Superior temporal gyrus (tissue), 1 donor: Measurements from ENCODE around the gene ZNF396.

Experiments used
- DNase-seq: peaks from one replicate; pipeline ENCODE4 v3.0.0-alpha.2; 2016; ENCODE audit errors: extremely low spot score

The ZNF396 gene

DNA sequence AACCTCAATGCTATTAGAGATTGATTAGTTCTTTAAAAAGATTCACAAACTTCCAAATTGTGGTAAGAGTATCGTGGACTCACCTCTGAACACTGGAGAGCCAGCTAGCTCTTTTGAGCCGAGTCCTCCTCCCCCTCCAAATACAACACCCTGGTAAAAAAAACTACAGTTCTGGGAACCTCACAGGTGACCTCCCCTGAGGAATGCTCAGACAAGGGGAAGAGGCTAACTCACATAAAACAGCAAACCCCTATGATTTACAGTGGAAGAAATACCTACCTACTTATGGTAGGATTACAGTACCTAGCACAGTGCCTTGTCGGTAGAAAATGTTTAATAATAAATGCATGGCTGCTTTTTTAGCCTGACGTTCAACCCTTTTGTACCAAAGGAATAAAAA is 41.3 kb downstream of the ZNF396 start:
- no peak for DNase-seq

GRCh38 chr18:35334821-35335220 is 42.3 kb downstream of the ZNF396 start:
- no peak for DNase-seq

- no peak for DNase-seq
These were observed 42.9 kb downstream of the ZNF396 start for GRCh38 chr18:35334212-35334611.

DNA sequence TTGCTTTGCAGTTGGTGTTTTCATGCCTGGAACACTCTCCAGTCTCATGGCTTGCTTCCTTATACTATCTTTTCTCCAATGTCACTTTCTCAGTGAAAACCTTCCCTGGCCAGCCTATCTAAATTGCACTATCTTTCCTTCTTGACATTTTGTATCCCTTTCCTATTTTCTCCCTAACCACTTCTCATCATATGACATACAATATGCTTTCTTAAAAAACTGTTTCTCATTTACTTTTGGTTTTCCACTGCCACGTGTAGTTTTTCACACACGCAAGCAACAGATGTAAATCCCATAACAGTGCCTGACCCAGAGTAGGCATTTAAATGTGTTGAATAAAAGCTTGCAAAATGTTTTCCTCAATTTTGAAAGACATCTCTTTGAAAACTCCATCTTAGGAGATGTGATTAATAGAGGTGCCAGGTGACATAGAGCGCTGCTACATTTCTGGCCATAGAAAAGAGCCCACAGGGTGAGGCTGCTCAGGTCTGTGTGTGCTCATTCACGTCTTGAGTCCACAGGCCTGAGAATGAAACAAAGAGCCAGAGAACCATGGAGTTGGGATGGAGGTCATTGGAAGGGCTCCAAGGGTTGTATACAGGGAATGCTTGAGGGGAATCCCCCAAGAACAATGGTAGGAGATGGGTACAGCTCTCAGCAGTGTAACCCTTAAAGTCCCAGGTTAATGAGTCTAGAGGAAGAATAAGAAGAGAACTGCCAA is 45.6 kb downstream of the ZNF396 start:
- DNase-seq = no peak

- no peak for DNase-seq
These were observed 48.3 kb downstream of the ZNF396 start for GRCh38 chr18:35328868-35329267.

GRCh38 chr18:35326695-35327387 is 50.3 kb downstream of the ZNF396 start:
- DNase-seq = no peak

GRCh38 chr18:35324926-35325655 is 52.0 kb downstream of the ZNF396 start:
- no peak for DNase-seq

DNA sequence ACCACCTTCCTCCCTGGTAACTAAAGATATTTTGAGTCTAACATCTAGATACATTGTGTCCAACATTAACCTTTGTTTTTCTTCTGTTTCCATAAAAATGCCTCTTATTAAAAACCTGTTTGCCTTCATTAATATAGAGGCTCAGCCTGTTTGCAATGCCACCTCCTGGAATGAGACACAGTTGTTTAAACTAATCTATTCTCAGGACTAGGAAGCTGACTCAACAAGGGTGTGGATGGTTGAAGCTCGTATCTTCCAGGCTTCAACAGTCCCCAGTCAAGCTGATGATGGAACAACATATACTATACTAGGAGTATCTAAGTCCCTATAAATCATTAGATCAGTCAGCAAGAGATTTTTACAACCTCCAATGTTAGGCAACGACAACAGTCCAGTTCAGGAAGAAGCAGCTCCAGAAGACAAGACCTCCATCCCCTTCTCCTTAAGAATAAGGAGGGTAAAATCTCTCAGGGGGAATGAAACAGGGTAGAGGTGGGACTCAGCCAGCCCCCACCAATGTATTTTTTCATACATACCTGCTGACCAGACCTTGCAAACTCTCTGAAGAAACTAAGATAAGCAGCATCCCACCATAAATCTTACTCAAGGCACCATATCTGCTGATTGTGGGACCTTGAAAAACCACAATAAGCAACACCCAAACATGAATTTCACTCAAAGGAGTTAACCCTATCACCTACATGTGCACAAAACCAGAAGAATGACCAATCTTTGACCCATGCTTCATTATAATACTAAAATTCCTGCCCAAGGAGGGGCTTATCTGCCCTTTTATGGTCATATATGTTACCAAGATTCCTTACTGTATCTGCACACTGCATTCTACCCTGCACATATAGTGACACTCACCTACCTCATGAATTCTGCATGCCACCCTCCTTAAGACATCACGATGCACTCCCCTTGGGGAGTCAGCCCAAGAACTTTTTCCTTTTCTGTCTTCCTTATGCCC is 54.4 kb downstream of the ZNF396 start:
- peak; percentile 12 for DNase-seq
